ENCODE results near the gene IWS1. TPM values are rescaled to one million over a fixed set of nuclear protein-coding genes. Genes with fewer than 3 reads are reported as not detected.

The IWS1 gene
- total RNA-seq, 1 experiment from 2014 or later = 70.5 TPM

- DNase-seq (ENCODE audit: low spot score) (no peak), ATAC-seq (no peak)
- TF ChIP-seq ZMAT4 (CRISPR knock-in tag; IDR thresholded peaks at IDR 0.05) (no peak), E2F1 (CRISPR knock-in tag; IDR thresholded peaks at IDR 0.05) (no peak), MYBL2 (CRISPR knock-in tag; IDR thresholded peaks at IDR 0.05) (no peak), ZNF396 (CRISPR knock-in tag; IDR thresholded peaks at IDR 0.05; ENCODE audit: borderline replicate concordance) (no peak), SMAD4 (CRISPR knock-in tag; IDR thresholded peaks at IDR 0.05) (no peak), ATF1 (CRISPR knock-in tag; IDR thresholded peaks at IDR 0.05) (no peak), E2F5 (CRISPR knock-in tag; IDR thresholded peaks at IDR 0.05) (no peak), FOXK1 (CRISPR knock-in tag; IDR thresholded peaks at IDR 0.05) (no peak), USF2 (CRISPR knock-in tag; IDR thresholded peaks at IDR 0.05) (no peak), TEAD1 (CRISPR knock-in tag; IDR thresholded peaks at IDR 0.05) (no peak), ZBTB43 (CRISPR knock-in tag; IDR thresholded peaks at IDR 0.05) (no peak), CDX4 (CRISPR knock-in tag; IDR thresholded peaks at IDR 0.05; ENCODE audit: borderline replicate concordance) (no peak), FOXJ3 (CRISPR knock-in tag; IDR thresholded peaks at IDR 0.05; ENCODE audit: borderline replicate concordance) (no peak), ZNF512 (CRISPR knock-in tag; IDR thresholded peaks at IDR 0.05; ENCODE audit: borderline replicate concordance) (no peak), CTCF (IDR thresholded peaks at IDR 0.05) (no peak), SOX15 (CRISPR knock-in tag; IDR thresholded peaks at IDR 0.05) (no peak), GTF2I (CRISPR knock-in tag; conservative IDR thresholded peaks at IDR 0.05) (no peak), NFE2L1 (CRISPR knock-in tag; IDR thresholded peaks at IDR 0.05) (no peak), OVOL2 (CRISPR knock-in tag; IDR thresholded peaks at IDR 0.05; ENCODE audit: borderline replicate concordance) (no peak), JAZF1 (CRISPR knock-in tag; IDR thresholded peaks at IDR 0.05) (no peak)
- no peak overlapping the region for H3K4me3 Mint-ChIP-seq
- H3K4me1 Mint-ChIP-seq = no peaks in the 10 kb centered on the region
- no peaks in the 10 kb centered on the region for H3K27me3 Mint-ChIP-seq (ENCODE audit: low read depth)
- peaks cover 11% of the 10 kb centered on the region for H3K36me3 Mint-ChIP-seq
- ChIA-PET POLR2A (interaction anchor here (1.0 kb wide), 1 partner anchor 55 kb away, joined by 3 read pairs; the partner anchor contains the start of gene IWS1), CTCF (interaction anchor here (1.4 kb wide), 1 partner anchor 49 kb away, joined by 3 read pairs; no protein-coding TSS in a partner anchor)
- peaks cover 9% of the 10 kb centered on the region for H3K9me3 Mint-ChIP-seq
- no peak overlapping the region for H3K27ac Mint-ChIP-seq
Measured at GRCh38 chr2:127471286-127471988, 54.9 kb downstream of the IWS1 start.
